ENCODE results near the gene SUGP1.

SUGP1 gene

DNA sequence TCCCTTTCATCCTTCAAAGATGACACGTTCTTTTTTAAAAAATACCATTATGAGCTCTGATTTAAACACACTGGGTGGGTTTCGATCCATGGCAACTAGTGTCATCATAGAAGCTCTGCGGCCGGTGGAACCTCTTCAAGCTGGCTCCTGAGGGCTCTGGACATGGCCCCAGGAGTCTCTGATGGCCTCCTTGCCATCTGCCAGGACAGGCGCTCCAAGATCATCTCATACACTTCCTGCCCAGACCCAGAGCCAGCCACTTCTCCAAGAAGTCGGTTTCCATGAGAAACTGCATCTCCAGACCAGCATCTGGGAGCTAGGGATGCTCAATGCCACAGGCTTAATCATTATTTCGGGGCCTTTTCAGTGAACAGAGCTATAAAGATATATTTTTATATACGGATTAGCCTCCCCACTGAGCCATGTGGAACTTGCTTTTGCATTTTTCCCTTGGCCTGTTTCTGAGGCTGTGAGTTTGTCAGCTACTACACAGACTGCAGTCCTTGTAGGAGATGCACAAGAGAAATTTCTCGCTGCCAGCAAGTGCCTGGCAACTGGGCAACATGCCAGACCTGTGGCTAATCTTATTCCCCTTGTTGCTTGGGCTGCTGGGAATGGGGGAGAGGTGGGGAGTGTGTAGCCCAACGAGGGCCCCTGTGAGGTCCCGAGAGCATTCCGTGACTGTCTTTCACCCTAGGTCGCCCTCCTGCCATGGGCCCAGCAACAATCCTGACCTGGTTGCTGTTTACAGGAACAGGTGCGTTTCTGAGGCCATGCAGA lies 15.9 kb downstream of the SUGP1 start:
- Histone ChIP-seq H3K4me1 (ENCODE audit: insufficient read depth, poor library complexity, severe bottlenecking) (no peaks in the 10 kb centered on the region), H3K9me3 (ENCODE audit: severe bottlenecking) (no peaks in the 10 kb centered on the region), H3K36me3 (ENCODE audit: low read depth) (peaks cover 42% of the 10 kb centered on the region), H3K27ac (ENCODE audit: poor library complexity, severe bottlenecking) (no peak overlapping the region), H3K27me3 (ENCODE audit: insufficient read depth, poor library complexity, severe bottlenecking) (no peaks in the 10 kb centered on the region), H3K4me3 (ENCODE audit: severe bottlenecking) (no peak overlapping the region)
- no peak for ATAC-seq (ENCODE audit: low read depth)
- no peak for DNase-seq (ENCODE audit: low spot score)
- TF ChIP-seq, protein P1, sequence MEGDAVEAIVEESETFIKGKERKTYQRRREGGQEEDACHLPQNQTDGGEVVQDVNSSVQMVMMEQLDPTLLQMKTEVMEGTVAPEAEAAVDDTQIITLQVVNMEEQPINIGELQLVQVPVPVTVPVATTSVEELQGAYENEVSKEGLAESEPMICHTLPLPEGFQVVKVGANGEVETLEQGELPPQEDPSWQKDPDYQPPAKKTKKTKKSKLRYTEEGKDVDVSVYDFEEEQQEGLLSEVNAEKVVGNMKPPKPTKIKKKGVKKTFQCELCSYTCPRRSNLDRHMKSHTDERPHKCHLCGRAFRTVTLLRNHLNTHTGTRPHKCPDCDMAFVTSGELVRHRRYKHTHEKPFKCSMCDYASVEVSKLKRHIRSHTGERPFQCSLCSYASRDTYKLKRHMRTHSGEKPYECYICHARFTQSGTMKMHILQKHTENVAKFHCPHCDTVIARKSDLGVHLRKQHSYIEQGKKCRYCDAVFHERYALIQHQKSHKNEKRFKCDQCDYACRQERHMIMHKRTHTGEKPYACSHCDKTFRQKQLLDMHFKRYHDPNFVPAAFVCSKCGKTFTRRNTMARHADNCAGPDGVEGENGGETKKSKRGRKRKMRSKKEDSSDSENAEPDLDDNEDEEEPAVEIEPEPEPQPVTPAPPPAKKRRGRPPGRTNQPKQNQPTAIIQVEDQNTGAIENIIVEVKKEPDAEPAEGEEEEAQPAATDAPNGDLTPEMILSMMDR (IDR thresholded peaks at IDR 0.05; ENCODE audit: poor library complexity, severe bottlenecking): no peak

DNA sequence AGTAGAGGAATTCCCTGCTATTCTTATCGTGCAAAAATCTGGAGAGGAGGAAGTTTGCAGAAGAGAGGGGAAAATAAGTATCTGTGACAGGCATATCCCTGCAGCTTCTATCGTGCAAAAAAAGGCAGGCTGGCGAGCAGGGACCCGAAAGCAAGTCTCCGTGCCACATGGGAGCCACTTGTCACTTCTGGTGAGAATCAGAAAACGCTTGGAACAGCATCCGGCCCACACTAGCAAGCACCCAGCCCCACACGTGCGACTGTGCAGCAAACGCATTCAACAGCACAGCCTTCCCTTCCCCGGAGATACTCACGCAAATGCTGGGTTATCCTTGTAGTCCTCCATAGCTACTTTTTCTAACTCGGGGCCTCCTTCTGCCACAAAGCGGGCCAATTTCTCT lies 16.9 kb downstream of the SUGP1 start:
- ATAC-seq (ENCODE audit: low read depth): no peak
- Histone ChIP-seq H3K27me3 (ENCODE audit: insufficient read depth, poor library complexity, severe bottlenecking) (no peaks in the 10 kb centered on the region), H3K4me1 (ENCODE audit: insufficient read depth, poor library complexity, severe bottlenecking) (no peaks in the 10 kb centered on the region), H3K9me3 (ENCODE audit: severe bottlenecking) (no peaks in the 10 kb centered on the region), H3K27ac (ENCODE audit: poor library complexity, severe bottlenecking) (no peak overlapping the region), H3K4me3 (ENCODE audit: severe bottlenecking) (no peak overlapping the region), H3K36me3 (ENCODE audit: low read depth) (peaks cover 33% of the 10 kb centered on the region)
- TF ChIP-seq, protein P1 (IDR thresholded peaks at IDR 0.05; ENCODE audit: poor library complexity, severe bottlenecking): no peak
- no peak for DNase-seq (ENCODE audit: low spot score)

DNA sequence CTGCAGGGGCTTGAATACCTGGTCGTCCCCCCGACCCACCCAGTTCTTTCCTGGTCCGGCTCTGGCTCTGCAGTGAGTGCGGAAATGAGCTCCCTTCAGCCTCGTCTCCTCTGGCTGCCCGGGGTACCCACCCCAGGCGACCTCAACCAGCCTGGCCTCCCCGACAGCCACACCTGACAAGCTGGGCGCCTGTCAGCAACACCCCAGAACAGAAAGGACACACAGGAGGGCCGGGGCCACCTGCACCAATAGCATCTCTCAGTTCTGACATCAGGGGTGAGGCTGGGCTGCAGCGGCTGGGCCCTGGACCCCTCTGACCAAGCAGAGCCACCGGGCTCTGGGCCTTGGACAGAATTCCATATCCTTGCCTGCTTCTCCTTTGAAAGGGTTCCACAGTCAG lies 19.7 kb downstream of the SUGP1 start:
- Histone ChIP-seq H3K4me1 (ENCODE audit: insufficient read depth, poor library complexity, severe bottlenecking) (no peaks in the 10 kb centered on the region), H3K27ac (ENCODE audit: poor library complexity, severe bottlenecking) (no peak overlapping the region), H3K4me3 (ENCODE audit: severe bottlenecking) (no peak overlapping the region), H3K36me3 (ENCODE audit: low read depth) (peaks cover 28% of the 10 kb centered on the region), H3K27me3 (ENCODE audit: insufficient read depth, poor library complexity, severe bottlenecking) (no peaks in the 10 kb centered on the region), H3K9me3 (ENCODE audit: severe bottlenecking) (no peaks in the 10 kb centered on the region)
- DNase-seq (ENCODE audit: low spot score): no peak
- no peak for ATAC-seq (ENCODE audit: low read depth)
- TF ChIP-seq, protein P1 (IDR thresholded peaks at IDR 0.05; ENCODE audit: poor library complexity, severe bottlenecking): no peak

DNA sequence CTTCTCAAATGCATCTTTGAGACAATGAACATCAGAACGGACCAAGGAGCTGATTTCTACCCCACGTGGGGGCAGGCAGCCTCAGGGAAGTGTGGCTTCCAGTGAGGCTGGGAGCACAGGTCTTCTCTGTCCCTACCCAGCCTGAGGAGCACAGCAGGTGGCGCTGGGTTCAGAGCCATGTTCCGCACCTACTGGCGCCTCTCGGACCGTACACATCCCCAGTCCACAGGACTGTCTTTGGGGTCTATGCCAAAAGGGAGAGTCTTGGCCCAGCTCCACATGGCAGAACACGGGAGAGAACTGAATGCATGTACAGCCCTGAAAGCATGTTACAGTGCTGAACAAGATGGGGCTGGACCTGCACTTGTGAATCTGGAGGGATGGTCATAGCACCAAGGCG lies 22.6 kb downstream of the SUGP1 start:
- Histone ChIP-seq H3K36me3 (ENCODE audit: low read depth) (peaks cover 22% of the 10 kb centered on the region), H3K4me3 (ENCODE audit: severe bottlenecking) (no peak overlapping the region), H3K4me1 (ENCODE audit: insufficient read depth, poor library complexity, severe bottlenecking) (no peaks in the 10 kb centered on the region), H3K27me3 (ENCODE audit: insufficient read depth, poor library complexity, severe bottlenecking) (no peaks in the 10 kb centered on the region), H3K27ac (ENCODE audit: poor library complexity, severe bottlenecking) (no peak overlapping the region), H3K9me3 (ENCODE audit: severe bottlenecking) (no peaks in the 10 kb centered on the region)
- TF ChIP-seq, protein P1 (IDR thresholded peaks at IDR 0.05; ENCODE audit: poor library complexity, severe bottlenecking): no peak
- DNase-seq (ENCODE audit: low spot score) (no peak), ATAC-seq (ENCODE audit: low read depth) (no peak; the same call in 2 of the 3 replicates)
